Measurements from ENCODE around the gene MACC1.
"Not testable (repeated sequence)": the region's sequence is repeated elsewhere in the genome, so short reads cannot be mapped to it uniquely, and the experiment has no call there.

Gene MACC1

GRCh38 chr7:20206104-20206896, 10.9 kb downstream of the MACC1 start:
- DNase-seq, result no peak

- DNase-seq, result no peak
These were observed 13.9 kb downstream of the MACC1 start for GRCh38 chr7:20203316-20203715.

- peak; percentile 62 for DNase-seq
These were observed 15.8 kb downstream of the MACC1 start for GRCh38 chr7:20201380-20201779.

GRCh38 chr7:20200971-20201370, 16.2 kb downstream of the MACC1 start:
- DNase-seq, result no peak

GRCh38 chr7:20200361-20200760, 16.8 kb downstream of the MACC1 start:
- DNase-seq, result peak; percentile 12

GRCh38 chr7:20199015-20199737, 18.0 kb downstream of the MACC1 start:
- DNase-seq, result peak; percentile 86

GRCh38 chr7:20198260-20198659, 18.9 kb downstream of the MACC1 start:
- DNase-seq, result no peak

- no peak for DNase-seq
These were observed 19.3 kb downstream of the MACC1 start for GRCh38 chr7:20197837-20198236.

GRCh38 chr7:20197125-20197748, 19.9 kb downstream of the MACC1 start:
- no peak for DNase-seq

GRCh38 chr7:20194343-20194995, 22.7 kb downstream of the MACC1 start:
- no peak for DNase-seq

- no peak for DNase-seq
These were observed 23.3 kb downstream of the MACC1 start for GRCh38 chr7:20193873-20194272.

GRCh38 chr7:20193242-20193777, 23.9 kb downstream of the MACC1 start:
- no peak for DNase-seq

- no peak for DNase-seq
These were observed 25.8 kb downstream of the MACC1 start for GRCh38 chr7:20191391-20191869.

- DNase-seq, result no peak
These were observed 26.4 kb downstream of the MACC1 start for GRCh38 chr7:20190560-20191390.

- DNase-seq, result no peak
These were observed 27.3 kb downstream of the MACC1 start for GRCh38 chr7:20189852-20190251.

- no peak for DNase-seq
These were observed 28.6 kb downstream of the MACC1 start for GRCh38 chr7:20188567-20188966.

- not testable (repeated sequence) for DNase-seq
These were observed 29.3 kb downstream of the MACC1 start for GRCh38 chr7:20187850-20188249.

- DNase-seq, result no peak
These were observed 31.2 kb downstream of the MACC1 start for GRCh38 chr7:20185988-20186387.

- DNase-seq, result no peak
These were observed 34.1 kb downstream of the MACC1 start for GRCh38 chr7:20183086-20183485.

GRCh38 chr7:20176578-20177242, 40.5 kb downstream of the MACC1 start:
- no peak for DNase-seq

GRCh38 chr7:20173828-20174227, 43.4 kb downstream of the MACC1 start:
- DNase-seq, result no peak

Measured in KG1 (cell line).